ENCODE data around the gene SHC2.
"Not testable (repeated sequence)": the region's sequence is repeated elsewhere in the genome, so short reads cannot be mapped to it uniquely, and the experiment has no call there.

Gene SHC2

DNA sequence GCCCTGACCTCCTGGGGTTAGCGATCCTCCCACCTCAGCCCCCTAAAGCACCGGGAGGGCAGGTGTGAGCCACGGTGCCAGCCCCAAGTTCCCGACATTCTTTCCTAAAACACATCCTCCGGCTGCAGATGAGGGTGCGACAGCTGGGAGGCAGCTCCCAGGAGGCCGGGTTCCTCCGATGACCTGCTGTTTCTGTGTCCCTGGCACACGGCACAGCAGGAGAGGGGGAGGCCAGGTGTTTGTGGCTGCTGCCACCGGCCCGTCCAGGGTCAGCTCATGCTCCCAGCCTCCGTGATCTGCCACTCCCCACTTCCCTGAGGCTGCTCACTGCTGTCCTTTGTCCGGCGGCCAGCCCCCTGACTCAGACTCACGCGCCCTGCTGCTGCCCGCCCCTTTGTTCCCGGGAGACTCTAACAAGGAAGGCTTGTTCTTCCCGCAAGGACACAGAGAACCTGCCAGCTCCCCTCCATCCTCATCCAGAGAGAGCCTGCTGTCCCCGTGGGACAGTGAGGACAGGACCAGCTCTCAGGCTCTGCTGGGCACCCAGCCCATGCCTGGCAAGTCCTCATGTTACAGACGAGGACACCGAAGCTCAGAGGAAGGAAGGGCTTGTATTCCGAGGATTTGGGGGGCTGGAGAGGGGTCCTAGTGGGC lies 24.9 kb upstream of the SHC2 start:
- TF ChIP-seq JUND (IDR thresholded peaks at IDR 0.05; ENCODE audit: low read depth), result no peak
- in situ Hi-C loops (cut with HindIII; ENCODE audit: low pct_unique_long_range_greater_than_20kb, low sequenced_read_pairs), result no loop called here
- DNase-seq (ENCODE audit: low read depth in 1 of 2, low spot score in 1 of 2), result no peak

DNA sequence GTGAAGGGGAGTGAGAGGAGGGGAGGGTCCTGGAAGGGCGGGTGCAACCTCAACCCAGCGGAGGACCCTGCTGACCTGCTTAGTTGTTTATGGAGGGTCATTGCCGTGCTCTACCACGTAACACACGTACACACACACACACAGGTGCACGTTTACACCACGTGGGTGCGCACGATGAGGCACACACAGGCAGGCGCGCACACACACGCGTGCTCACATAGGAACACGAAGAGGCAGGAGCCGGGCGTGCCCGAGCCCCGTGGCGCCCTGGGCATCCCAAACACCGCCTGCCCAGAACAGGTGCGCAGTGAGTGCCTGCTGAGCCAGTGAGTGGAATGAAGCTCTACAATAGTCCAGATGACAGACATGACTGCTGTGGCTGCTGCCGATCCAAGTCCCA lies 24.2 kb upstream of the SHC2 start:
- no peak for TF ChIP-seq JUND (IDR thresholded peaks at IDR 0.05; ENCODE audit: low read depth)
- in situ Hi-C loops (cut with HindIII; ENCODE audit: low pct_unique_long_range_greater_than_20kb, low sequenced_read_pairs), result no loop called here
- DNase-seq (ENCODE audit: low read depth in 1 of 2, low spot score in 1 of 2), result no peak

DNA sequence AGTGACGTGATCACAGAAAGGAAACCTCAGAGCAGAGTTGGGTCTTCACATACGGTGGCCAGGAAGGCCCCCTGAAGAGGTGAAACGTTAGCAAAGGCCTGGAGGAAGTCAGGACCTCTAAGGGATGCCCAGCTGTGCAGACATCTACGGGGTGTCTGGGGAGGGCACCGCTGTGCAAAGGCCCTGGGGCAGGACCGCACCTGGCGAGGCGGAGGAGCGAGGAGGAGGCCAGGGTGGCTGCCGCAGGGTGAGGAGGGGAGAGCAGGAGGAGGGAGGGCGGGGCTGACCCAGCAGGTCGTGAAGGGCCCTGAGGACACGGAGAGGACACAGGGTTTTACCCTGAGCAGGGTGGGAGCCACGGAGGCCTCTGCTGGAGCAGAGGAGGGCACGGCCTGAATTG lies 23.7 kb upstream of the SHC2 start:
- TF ChIP-seq JUND (IDR thresholded peaks at IDR 0.05; ENCODE audit: low read depth), result no peak
- DNase-seq (ENCODE audit: low read depth in 1 of 2, low spot score in 1 of 2), result no peak
- in situ Hi-C loops (cut with HindIII; ENCODE audit: low pct_unique_long_range_greater_than_20kb, low sequenced_read_pairs), result no loop called here

DNA sequence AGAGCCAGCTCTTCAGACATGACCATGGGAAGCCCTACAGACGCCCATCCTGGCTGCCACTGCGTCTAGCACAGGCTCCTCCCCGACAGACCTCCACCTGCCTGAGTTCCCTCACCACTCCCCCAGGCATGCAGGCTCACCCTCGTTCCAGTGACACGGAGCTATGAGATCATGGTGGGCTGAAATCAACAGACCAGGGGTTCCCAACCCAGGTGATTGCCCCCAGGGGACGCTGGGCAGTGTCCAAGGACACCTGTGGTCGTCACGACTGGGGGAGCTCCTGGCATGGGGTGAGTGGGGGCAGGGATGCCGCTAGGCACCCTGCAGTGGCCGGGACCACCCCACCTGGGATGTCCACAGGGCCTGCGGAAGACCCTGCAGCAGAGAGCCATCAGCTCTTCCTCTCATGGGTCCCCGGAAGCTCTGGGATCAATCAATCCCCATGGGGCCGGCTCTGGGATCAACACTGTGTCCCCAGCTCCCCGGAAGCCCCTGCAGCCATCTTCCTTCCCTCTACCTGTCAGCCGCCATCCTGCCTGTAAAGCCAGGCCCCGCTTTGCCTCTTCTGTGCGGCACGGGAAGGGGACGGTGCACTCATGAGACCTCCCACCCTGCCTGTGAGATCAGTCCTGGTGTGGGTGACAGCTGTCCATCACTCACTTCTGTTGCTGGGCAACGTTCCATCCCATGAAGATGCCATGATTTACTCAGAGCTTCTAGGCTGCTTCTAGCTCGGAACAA lies 22.7 kb upstream of the SHC2 start:
- no peak for DNase-seq (ENCODE audit: low read depth in 1 of 2, low spot score in 1 of 2)
- in situ Hi-C loops (cut with HindIII; ENCODE audit: low pct_unique_long_range_greater_than_20kb, low sequenced_read_pairs), result no loop called here

GRCh38 chr19:482186-483041 lies 21.6 kb upstream of the SHC2 start:
- DNase-seq (ENCODE audit: low read depth in 1 of 2, low spot score in 1 of 2), result no peak
- no peak for TF ChIP-seq JUND (IDR thresholded peaks at IDR 0.05; ENCODE audit: low read depth)
- in situ Hi-C loops (cut with HindIII; ENCODE audit: low pct_unique_long_range_greater_than_20kb, low sequenced_read_pairs), result no loop called here

More for the DNA sequence above, 22.7 kb upstream of the SHC2 start:
- no peak for TF ChIP-seq JUND (IDR thresholded peaks at IDR 0.05; ENCODE audit: low read depth)

DNA sequence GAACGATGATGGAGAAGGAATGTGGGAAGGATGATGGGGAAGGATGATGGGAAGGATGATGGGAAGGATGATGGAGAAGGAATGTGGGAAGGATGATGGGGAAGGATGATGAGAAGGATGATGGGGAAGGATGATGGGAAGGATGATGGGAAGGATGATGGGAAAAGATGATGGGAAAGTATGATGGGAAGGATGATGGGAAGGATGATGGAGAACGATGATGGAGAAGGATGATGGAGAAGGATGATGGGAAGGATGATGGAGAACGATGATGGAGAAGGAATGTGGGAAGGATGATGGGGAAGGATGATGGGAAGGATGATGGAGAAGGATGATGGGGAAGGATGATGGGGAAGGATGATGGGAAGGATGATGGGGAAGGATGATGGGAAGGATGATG lies 20.3 kb upstream of the SHC2 start:
- in situ Hi-C loops (cut with HindIII; ENCODE audit: low pct_unique_long_range_greater_than_20kb, low sequenced_read_pairs); DNase-seq (ENCODE audit: low read depth in 1 of 2, low spot score in 1 of 2): not testable (repeated sequence)

DNA sequence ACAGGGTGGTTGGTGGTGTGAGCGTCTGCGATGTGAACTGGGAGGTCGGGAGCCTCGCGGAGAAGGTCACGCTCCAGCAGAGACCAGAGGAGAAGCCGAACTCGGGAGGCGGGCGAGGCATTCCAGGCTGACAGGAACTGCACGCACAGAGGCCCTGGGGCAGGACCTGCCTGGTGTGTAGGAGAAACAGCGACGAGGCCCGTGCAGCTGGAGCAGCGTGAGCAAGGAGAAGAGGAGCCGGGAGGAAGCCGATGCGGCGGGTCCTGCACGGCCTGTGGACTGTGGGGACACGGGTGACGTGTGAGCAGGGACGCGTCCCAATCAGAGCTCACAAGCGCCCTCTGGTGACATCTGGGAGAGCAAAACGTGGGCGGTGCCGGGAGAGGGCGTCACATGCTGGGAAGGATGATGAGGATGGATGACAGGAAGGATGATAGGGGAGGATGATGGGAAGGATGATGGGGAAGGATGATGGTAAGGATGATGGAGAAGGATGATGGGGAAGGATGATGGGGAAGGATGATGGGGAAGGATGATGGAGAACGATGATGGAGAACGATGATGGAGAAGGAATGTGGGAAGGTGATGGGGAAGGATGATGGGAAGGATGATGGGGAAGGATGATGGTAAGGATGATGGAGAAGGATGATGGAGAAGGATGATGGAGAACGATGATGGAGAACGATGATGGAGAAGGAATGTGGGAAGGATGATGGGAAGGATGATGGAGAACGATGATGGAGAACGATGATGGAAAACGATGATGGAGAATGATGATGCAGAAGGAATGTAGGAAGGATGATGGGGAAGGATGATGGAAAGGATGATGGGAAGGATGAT lies 19.4 kb upstream of the SHC2 start:
- in situ Hi-C loops (cut with HindIII; ENCODE audit: low pct_unique_long_range_greater_than_20kb, low sequenced_read_pairs), result no loop called here

GRCh38 chr19:478976-479375 lies 18.1 kb upstream of the SHC2 start:
- TF ChIP-seq JUND (IDR thresholded peaks at IDR 0.05; ENCODE audit: low read depth), result no peak
- DNase-seq (ENCODE audit: low read depth in 1 of 2, low spot score in 1 of 2), result no peak
- in situ Hi-C loops (cut with HindIII; ENCODE audit: low pct_unique_long_range_greater_than_20kb, low sequenced_read_pairs), result no loop called here

More for the DNA sequence above, 19.4 kb upstream of the SHC2 start:
- DNase-seq (ENCODE audit: low read depth in 1 of 2, low spot score in 1 of 2), result peak; percentile 37 to 73
- no peak for TF ChIP-seq JUND (IDR thresholded peaks at IDR 0.05; ENCODE audit: low read depth)

GRCh38 chr19:478236-478903 lies 17.5 kb upstream of the SHC2 start:
- DNase-seq (ENCODE audit: low read depth in 1 of 2, low spot score in 1 of 2), result no peak
- no peak for TF ChIP-seq JUND (IDR thresholded peaks at IDR 0.05; ENCODE audit: low read depth)
- in situ Hi-C loops (cut with HindIII; ENCODE audit: low pct_unique_long_range_greater_than_20kb, low sequenced_read_pairs), result no loop called here

GRCh38 chr19:475360-475759 lies 14.5 kb upstream of the SHC2 start:
- TF ChIP-seq JUND (IDR thresholded peaks at IDR 0.05; ENCODE audit: low read depth), result no peak
- in situ Hi-C loops (cut with HindIII; ENCODE audit: low pct_unique_long_range_greater_than_20kb, low sequenced_read_pairs), result no loop called here
- DNase-seq (ENCODE audit: low read depth in 1 of 2, low spot score in 1 of 2), result no peak

GRCh38 chr19:474126-475078 lies 13.6 kb upstream of the SHC2 start:
- no peak for TF ChIP-seq JUND (IDR thresholded peaks at IDR 0.05; ENCODE audit: low read depth)
- in situ Hi-C loops (cut with HindIII; ENCODE audit: low pct_unique_long_range_greater_than_20kb, low sequenced_read_pairs), result no loop called here
- no peak for DNase-seq (ENCODE audit: low read depth in 1 of 2, low spot score in 1 of 2)

Data from T47D (cell line).